Endothelial cell of umbilical vein (primary cell): ENCODE results near the gene GRIN2D. TPM values are rescaled to one million over a fixed set of nuclear protein-coding genes. Genes with fewer than 3 reads are reported as not detected.

ENCODE experiments used
- BruUV-seq: library from RNA; stranded (reverse); fragments of 400-500 nt; replicated peaks from 2 replicates; lab custom pipeline; 2021; lab: Mats Ljungman, UMichigan
- CTCF ChIA-PET: fragments of 300-600, 350-600 bp; sonication (Branson Sonifier 250); formaldehyde crosslinking; loops from one replicate; lab custom pipeline; 2021; ENCODE audit warnings: antibody characterized with exemption, inconsistent platforms; lab: Charles Lee
- POLR2A ChIA-PET: fragments of 300-600, 350-600 bp; sonication (Branson Sonifier 250); formaldehyde crosslinking; loops from one replicate; lab custom pipeline; 2021; ENCODE audit warnings: antibody characterized with exemption, inconsistent platforms; lab: Charles Lee
- DNase-seq: peaks from one replicate; pipeline ENCODE4 v3.0.0-alpha.2; 2011; ENCODE audit warnings: low read depth, low spot score
- FAIRE-seq: peaks from 2 replicates; lab custom pipeline; 2011; peaks lifted over from hg19 to GRCh38; lab: Jason Lieb, UNC
- H2AFZ ChIP-seq: 2 replicates; pipeline ENCODE4 v1.6.0; 2012; ENCODE audit warnings: low read depth, low read length, control low read depth, inconsistent platforms
- H3K27ac ChIP-seq: 2 replicates; pipeline ENCODE4 v1.5.1; 2011; ENCODE audit warnings: low read depth, mild to moderate bottlenecking, control low read depth, low read length, moderate library complexity; ENCODE audit not compliant: insufficient read depth
- H3K27me3 ChIP-seq, 2 experiments: 2 replicates each; pipeline versions ENCODE4 v1.6.0 to v1.6.1; 2011; ENCODE audit warnings: low read length in 2 of 2, mixed read lengths in 1 of 2; ENCODE audit not compliant: control insufficient read depth in 2 of 2, insufficient read depth in 2 of 2
- H3K36me3 ChIP-seq, 2 experiments: 2 replicates in 1 of 2; 3 replicates in 1 of 2; pipeline ENCODE4 v1.5.1; 2011; ENCODE audit warnings: low read length in 2 of 2, mild to moderate bottlenecking in 1 of 2, moderate library complexity in 1 of 2; ENCODE audit not compliant: control insufficient read depth in 2 of 2, insufficient read depth in 2 of 2; ENCODE audit errors: extremely low read depth in 1 of 2
- H3K4me1 ChIP-seq: 3 replicates; pipeline ENCODE4 v1.5.1; 2011; ENCODE audit warnings: mild to moderate bottlenecking, low read length; ENCODE audit not compliant: control insufficient read depth, insufficient read depth; ENCODE audit errors: extremely low read depth
- H3K4me2 ChIP-seq: 2 replicates; pipeline ENCODE4 v1.6.1; 2011; ENCODE audit warnings: low read length, control low read depth, mixed read lengths; ENCODE audit not compliant: insufficient read depth
- H3K4me3 ChIP-seq, 3 experiments: fragments of 200-600 bp in 1 of 3; sonication (generic), shearing (Covaris generic) in 1 of 3; replicated peaks in 1 of 3; 2 replicates each; pipeline ENCODE4 v1.5.1; 2011 to 2016; ENCODE audit warnings: control low read depth in 3 of 3, low read length in 3 of 3, mild to moderate bottlenecking in 2 of 3, inconsistent platforms in 1 of 3, low read depth in 1 of 3, moderate library complexity in 1 of 3; ENCODE audit not compliant: insufficient read depth in 1 of 3
- H3K79me2 ChIP-seq: 2 replicates; pipeline ENCODE4 v1.6.0; 2012; ENCODE audit warnings: low read length, inconsistent platforms; ENCODE audit not compliant: control insufficient read depth, insufficient read depth
- H3K9ac ChIP-seq: replicated peaks from 2 replicates; pipeline ENCODE3; 2011; ENCODE audit warnings: low read length, control low read depth; ENCODE audit not compliant: insufficient read depth; ENCODE audit errors: extremely low read depth
- H3K9me1 ChIP-seq: replicated peaks from 3 replicates; pipeline ENCODE4 v1.6.0; 2011; ENCODE audit warnings: mild to moderate bottlenecking, low read length; ENCODE audit not compliant: control insufficient read depth, insufficient read depth; ENCODE audit errors: extremely low read depth
- H3K9me3 ChIP-seq: replicated peaks from 2 replicates; pipeline ENCODE4 v1.5.1; 2012; ENCODE audit warnings: low read length, inconsistent platforms; ENCODE audit not compliant: control insufficient read depth, insufficient read depth
- H4K20me1 ChIP-seq: replicated peaks from 2 replicates; pipeline ENCODE3; 2011; ENCODE audit warnings: mild to moderate bottlenecking, low read length; ENCODE audit not compliant: control insufficient read depth, insufficient read depth; ENCODE audit errors: extremely low read depth
- CTCF ChIP-seq, 2 donors: IDR thresholded peaks; 1 replicate in 1 of 2; 2 replicates in 1 of 2; pipeline ENCODE4 v1.5.1; 2011; ENCODE audit warnings: low read length in 2 of 2, mild to moderate bottlenecking in 2 of 2, moderate library complexity in 2 of 2, control low read depth in 1 of 2, inconsistent platforms in 1 of 2, low read depth in 1 of 2; ENCODE audit not compliant: insufficient read depth in 1 of 2; ENCODE audit errors: extremely low read depth in 1 of 2
- EZH2 ChIP-seq: IDR thresholded peaks from 2 replicates; pipeline ENCODE4 v1.6.1; 2012; ENCODE audit warnings: borderline replicate concordance, low read depth, mild to moderate bottlenecking, moderate library complexity, low read length, inconsistent platforms; ENCODE audit not compliant: severe bottlenecking
- FOS ChIP-seq: IDR thresholded peaks from 2 replicates; pipeline ENCODE4 v1.6.1; 2011; ENCODE audit warnings: mild to moderate bottlenecking, low read length, moderate library complexity, borderline replicate concordance; ENCODE audit not compliant: insufficient read depth
- GATA2 ChIP-seq: IDR thresholded peaks from 2 replicates; pipeline ENCODE4 v1.7.0; 2011; ENCODE audit warnings: low read depth, mild to moderate bottlenecking, moderate library complexity, mixed read lengths, low read length; ENCODE audit not compliant: insufficient read length, insufficient read depth
- JUN ChIP-seq: IDR thresholded peaks from 2 replicates; pipeline ENCODE4 v1.6.1; 2011; ENCODE audit warnings: borderline replicate concordance, low read depth; ENCODE audit not compliant: insufficient read length, insufficient read depth
- MYC ChIP-seq: IDR thresholded peaks from one replicate; pipeline ENCODE4 v1.6.1; 2011; ENCODE audit warnings: mild to moderate bottlenecking, low read depth, low read length
- POLR2A ChIP-seq: IDR thresholded peaks from 2 replicates; pipeline ENCODE4 v1.6.1; 2012; ENCODE audit warnings: low read depth, mild to moderate bottlenecking, control low read depth, low read length
- POLR2AphosphoS5 ChIP-seq: IDR thresholded peaks from 2 replicates; pipeline ENCODE4 v1.6.1; 2012; ENCODE audit warnings: low read depth, mild to moderate bottlenecking, control low read depth, low read length, moderate library complexity; ENCODE audit not compliant: insufficient read depth
- dilution Hi-C: fragments of 300-500 bp; cut with MboI; formaldehyde crosslinking; loops from one replicate; pipeline ENCODE4 v1.15.0; 2019; ENCODE audit warnings: low sequenced_read_pairs; ENCODE audit not compliant: extremely low pct_ligation_motif_present
- intact Hi-C: fragments of 100-400 bp; cut with micrococcal nuclease; formaldehyde crosslinking; loops from one replicate; pipeline ENCODE4 v1.10.0; 2022
- polyA plus RNA-seq, 4 experiments: library from polyadenylated mRNA; depleted of rRNA in 3 of 4; stranded (reverse) in 3 of 4; unstranded in 1 of 4; fragments of >200 nt; gene quantifications; 2 replicates each; pipeline versions ENCODE4 v1.2.1 to v1.2.3, GENCODE V29; 2011 to 2012; ENCODE audit warnings: missing spikeins in 1 of 4
- total RNA-seq: library from RNA; stranded (reverse); gene quantifications from 2 replicates; pipeline ENCODE4 v1.2.3, GENCODE V29; 2021
- TF ChIP-seq, protein P1 (sequence below): IDR thresholded peaks from 2 replicates; pipeline ENCODE4 v1.6.1; 2011; ENCODE audit not compliant: insufficient read depth, insufficient read length

The GRIN2D gene
- total and polyA plus RNA-seq, 2 donors (not counting 3 experiments of a cell fraction or from before 2014, with no cell fraction given) = 0.59 to 2.1 TPM

DNA sequence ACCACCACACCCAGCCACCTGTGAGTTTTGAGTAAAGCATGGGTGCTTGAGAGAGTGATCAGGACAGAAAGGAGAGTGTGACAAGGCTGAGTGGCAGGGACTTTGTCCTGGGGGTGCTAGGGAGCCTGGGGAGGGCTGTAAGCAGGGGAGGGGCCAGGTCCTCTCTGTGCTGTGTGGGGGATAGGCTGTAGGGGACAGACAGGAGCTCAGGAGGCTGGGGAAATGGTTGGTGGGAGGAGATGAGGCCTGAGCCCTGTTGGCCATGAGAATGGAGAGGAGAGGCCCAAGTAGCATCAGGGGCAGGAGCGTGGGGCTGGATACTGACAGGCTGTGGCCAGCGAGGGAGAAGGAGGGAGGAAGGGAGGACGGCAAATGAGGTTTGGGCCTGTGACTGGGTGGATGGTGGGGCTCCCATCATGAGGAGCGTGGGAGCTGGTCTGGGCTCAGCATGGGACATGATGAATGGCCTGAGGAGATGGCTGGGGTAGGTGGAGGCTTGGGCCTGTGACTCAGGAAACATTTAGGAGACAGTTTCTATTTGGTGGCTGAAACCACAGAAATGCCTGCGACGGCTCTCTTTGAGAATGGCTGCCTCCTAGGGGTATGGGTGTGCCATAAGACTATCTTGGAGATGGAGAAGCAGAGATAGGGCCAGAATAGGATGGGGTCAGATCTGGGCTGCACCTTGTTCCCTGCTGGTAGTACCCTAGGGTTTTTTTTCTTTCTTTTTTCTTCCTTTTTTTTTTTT, 25.0 kb downstream of the GRIN2D start:
- H3K27me3 ChIP-seq = no peaks in the 10 kb centered on the region
- intact Hi-C loops (no loop called here), dilution Hi-C loops (no loop called here)
- H3K79me2 ChIP-seq = no peaks in the 10 kb centered on the region
- no peak overlapping the region for H3K4me3 ChIP-seq
- no peaks in the 10 kb centered on the region for H3K9me1 ChIP-seq
- H3K27ac ChIP-seq = no peak overlapping the region
- peaks cover 6% of the 10 kb centered on the region for H3K4me1 ChIP-seq
- TF ChIP-seq, protein P1, sequence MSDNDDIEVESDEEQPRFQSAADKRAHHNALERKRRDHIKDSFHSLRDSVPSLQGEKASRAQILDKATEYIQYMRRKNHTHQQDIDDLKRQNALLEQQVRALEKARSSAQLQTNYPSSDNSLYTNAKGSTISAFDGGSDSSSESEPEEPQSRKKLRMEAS = no peak
- no peak for TF ChIP-seq POLR2A
- no peak for TF ChIP-seq MYC
- TF ChIP-seq POLR2AphosphoS5 = no peak
- TF ChIP-seq CTCF (IDR thresholded peaks at IDR 0.05; ENCODE audit: extremely low read depth in 1 of 2, insufficient read depth in 1 of 2, low read depth in 1 of 2, low read length in 2 of 2) = no peak
- no peak for TF ChIP-seq GATA2
- no peak for TF ChIP-seq FOS
- no peak for TF ChIP-seq JUN
- TF ChIP-seq EZH2 = no peak
- H3K9ac ChIP-seq = no peak overlapping the region
- H4K20me1 ChIP-seq = no peaks in the 10 kb centered on the region
- H2AFZ ChIP-seq = no peak overlapping the region
- BruUV-seq = no TSS peak
- ChIA-PET POLR2A (no interaction called here), CTCF (interaction anchor here (1.1 to 2.7 kb wide), 3 partner anchors 12 to 28 kb away, joined by 3 to 8 read pairs (median 6); partner anchors contain the start of gene KDELR1)
- no peaks in the 10 kb centered on the region for H3K36me3 ChIP-seq
- no peak for DNase-seq
- H3K4me2 ChIP-seq = no peak overlapping the region
- no peaks in the 10 kb centered on the region for H3K9me3 ChIP-seq
- FAIRE-seq = no peak
